Large intestine (tissue), 3 donors: Measurements from ENCODE around the gene MT3. TPM values are rescaled to one million over a fixed set of nuclear protein-coding genes. Genes with fewer than 3 reads are reported as not detected.

Source experiments
- DNase-seq, 2 donors: peaks; one replicate each; pipeline versions ENCODE4 v3.0.0 to v3.0.0-alpha.2; 2013
- H3K27ac ChIP-seq: one replicate; pipeline ENCODE4 v1.5.1; 2013; ENCODE audit warnings: low read length
- H3K27me3 ChIP-seq: 2 replicates; pipeline ENCODE4 v1.6.1; 2013; ENCODE audit warnings: low read length; ENCODE audit not compliant: control insufficient read depth, insufficient read depth
- H3K36me3 ChIP-seq: 2 replicates; pipeline ENCODE4 v1.6.1; 2013; ENCODE audit warnings: low read length; ENCODE audit not compliant: control insufficient read depth, insufficient read depth
- H3K4me1 ChIP-seq: one replicate; pipeline ENCODE4 v1.6.1; 2013; ENCODE audit warnings: low read length; ENCODE audit not compliant: control insufficient read depth, insufficient read depth
- H3K4me3 ChIP-seq: one replicate; pipeline ENCODE4 v1.5.1; 2013; ENCODE audit warnings: low read length
- H3K9me3 ChIP-seq: one replicate; pipeline ENCODE4 v1.6.1; 2013; ENCODE audit warnings: mild to moderate bottlenecking, low read depth, low read length, moderate library complexity; ENCODE audit not compliant: control insufficient read depth
- WGBS: methylation state at CpG from one replicate; pipeline ENCODE4 v1.1.5; 2013; ENCODE audit warnings: low lambda C conversion rate; ENCODE audit not compliant: insufficient coverage; 5-methylcytosine and 5-hydroxymethylcytosine counted together
- polyA plus RNA-seq: library from polyadenylated mRNA; unstranded; fragments of 120-200 nt; gene quantifications from one replicate; pipeline ENCODE4 v1.2.1, GENCODE V29; 2013

Gene MT3
- polyA plus RNA-seq, 1 donor = 0.97 TPM

- H3K27ac ChIP-seq = no peak overlapping the region
- peak; percentile 52 to 62 for DNase-seq
- H3K4me1 ChIP-seq = peaks cover 14% of the 10 kb centered on the region
- H3K9me3 ChIP-seq = no peaks in the 10 kb centered on the region
- peaks cover 12% of the 10 kb centered on the region for H3K27me3 ChIP-seq
- H3K4me3 ChIP-seq = no peak overlapping the region
- no CpG with 5 or more reads among the region's 4 CpGs for WGBS
- H3K36me3 ChIP-seq = no peaks in the 10 kb centered on the region
Observed at GRCh38 chr16:56603589-56603988, 14.3 kb downstream of the MT3 start.

- peaks cover 12% of the 10 kb centered on the region for H3K27me3 ChIP-seq
- H3K4me3 ChIP-seq = no peak overlapping the region
- no peak for DNase-seq
- H3K9me3 ChIP-seq = no peaks in the 10 kb centered on the region
- no peaks in the 10 kb centered on the region for H3K36me3 ChIP-seq
- no CpG with 5 or more reads among the region's 4 CpGs for WGBS
- H3K4me1 ChIP-seq = peaks cover 23% of the 10 kb centered on the region
- H3K27ac ChIP-seq = no peak overlapping the region
Observed at GRCh38 chr16:56604966-56605365, 15.6 kb downstream of the MT3 start.

- Histone ChIP-seq H3K27me3 (peaks cover 11% of the 10 kb centered on the region), H3K36me3 (no peaks in the 10 kb centered on the region), H3K9me3 (no peaks in the 10 kb centered on the region), H3K4me1 (peaks cover 28% of the 10 kb centered on the region), H3K4me3 (no peak overlapping the region), H3K27ac (no peak overlapping the region)
- 100% methylated on average over 1 of the region's 1 CpG for WGBS
- no peak for DNase-seq
Observed at GRCh38 chr16:56605475-56605874, 16.1 kb downstream of the MT3 start.

GRCh38 chr16:56606071-56606475 is 16.7 kb downstream of the MT3 start:
- no peak for DNase-seq
- no CpG with 5 or more reads among the region's 3 CpGs for WGBS
- H3K27me3 ChIP-seq = peaks cover 8% of the 10 kb centered on the region
- H3K27ac ChIP-seq = peak overlapping the region; percentile 80
- no peak overlapping the region for H3K4me3 ChIP-seq
- peaks cover 28% of the 10 kb centered on the region for H3K4me1 ChIP-seq
- H3K9me3 ChIP-seq = no peaks in the 10 kb centered on the region
- no peaks in the 10 kb centered on the region for H3K36me3 ChIP-seq

GRCh38 chr16:56606476-56607108 is 17.3 kb downstream of the MT3 start:
- Histone ChIP-seq H3K9me3 (no peaks in the 10 kb centered on the region), H3K4me1 (peaks cover 28% of the 10 kb centered on the region), H3K27me3 (peaks cover 5% of the 10 kb centered on the region), H3K4me3 (no peak overlapping the region), H3K36me3 (no peaks in the 10 kb centered on the region), H3K27ac (peak overlapping the region; percentile 80)
- peak in 1 of 2 donors; percentile 36 for DNase-seq
- WGBS = 83% methylated on average over 1 of the region's 8 CpGs

GRCh38 chr16:56607109-56607618 is 17.8 kb downstream of the MT3 start:
- no CpG with 5 or more reads among the region's 14 CpGs for WGBS
- Histone ChIP-seq H3K27me3 (no peaks in the 10 kb centered on the region), H3K36me3 (no peaks in the 10 kb centered on the region), H3K4me1 (peaks cover 28% of the 10 kb centered on the region), H3K27ac (peak overlapping the region; percentile 80), H3K4me3 (no peak overlapping the region), H3K9me3 (no peaks in the 10 kb centered on the region)
- DNase-seq = peak; percentile 54 to 68

GRCh38 chr16:56607675-56608042 is 18.3 kb downstream of the MT3 start:
- peak in 1 of 2 donors; percentile 14 for DNase-seq
- Histone ChIP-seq H3K4me1 (peaks cover 28% of the 10 kb centered on the region), H3K27ac (peak overlapping the region; percentile 80), H3K4me3 (peak overlapping the region; percentile 80), H3K27me3 (no peaks in the 10 kb centered on the region), H3K9me3 (no peaks in the 10 kb centered on the region), H3K36me3 (no peaks in the 10 kb centered on the region)
- no CpG with 5 or more reads among the region's 2 CpGs for WGBS

GRCh38 chr16:56608043-56608875 is 18.9 kb downstream of the MT3 start, which contains the start of gene MT2A:
Gene MT2A, plus strand, starts transcription at chr16:56608584. Its CDS starts 72 bp downstream, at chr16:56608656.
- H3K4me3 ChIP-seq = peak within 1 kb of the TSS; percentile 80
- no CpG with 5 or more reads among the region's 62 CpGs for WGBS
- DNase-seq = peak; percentile 96 to 98
- H3K27me3 ChIP-seq = no peaks in the 10 kb centered on the region
- peak within 1 kb of the TSS; percentile 80 for H3K27ac ChIP-seq
- H3K36me3 ChIP-seq = no peaks in the 10 kb centered on the region
- H3K4me1 ChIP-seq = peaks cover 28% of the 10 kb centered on the region
- H3K9me3 ChIP-seq = no peaks in the 10 kb centered on the region

- H3K9me3 ChIP-seq = no peaks in the 10 kb centered on the region
- peak overlapping the region; percentile 80 for H3K4me3 ChIP-seq
- no peaks in the 10 kb centered on the region for H3K36me3 ChIP-seq
- peak overlapping the region; percentile 71 for H3K27ac ChIP-seq
- H3K27me3 ChIP-seq = no peaks in the 10 kb centered on the region
- no CpG with 5 or more reads among the region's 21 CpGs for WGBS
- peaks cover 28% of the 10 kb centered on the region for H3K4me1 ChIP-seq
- DNase-seq = peak in 1 of 2 donors; percentile 32
Observed at GRCh38 chr16:56608876-56609462, 19.6 kb downstream of the MT3 start.

GRCh38 chr16:56609463-56609921 is 20.2 kb downstream of the MT3 start:
- Histone ChIP-seq H3K4me3 (peak overlapping the region; percentile 80), H3K36me3 (no peaks in the 10 kb centered on the region), H3K9me3 (no peaks in the 10 kb centered on the region), H3K27ac (peak overlapping the region; percentile 39), H3K4me1 (peaks cover 28% of the 10 kb centered on the region), H3K27me3 (no peaks in the 10 kb centered on the region)
- WGBS = 0% methylated on average over 1 of the region's 6 CpGs
- peak; percentile 87 to 91 for DNase-seq
